ENCODE results near the gene DACH2. TPM values are rescaled to one million over a fixed set of nuclear protein-coding genes. Genes with fewer than 3 reads are reported as not detected.

Gene DACH2
- polyA plus RNA-seq, 1 of the 3 experiments (the other 2 are of a cell fraction) = not detected

- no peaks in the 10 kb centered on the region for H3K9me3 ChIP-seq
- WGBS (ENCODE audit: low lambda C conversion rate) = 0% methylated on average over 1 of the region's 1 CpG
- H3K4me3 ChIP-seq (ENCODE audit: low read depth in 2 of 2, low read length in 1 of 2) = no peak overlapping the region
- no peaks in the 10 kb centered on the region for H3K4me1 ChIP-seq (ENCODE audit: control insufficient read depth in 1 of 2, insufficient read depth in 2 of 2, low read depth in 1 of 2, low read length in 1 of 2)
- ChIA-PET CTCF (no interaction called here), POLR2A (no interaction called here)
- no peaks in the 10 kb centered on the region for H3K36me3 ChIP-seq (replicated peaks in 1 of 2; ENCODE audit: control insufficient read depth in 1 of 2, insufficient read depth in 2 of 2, low read length in 1 of 2)
- no peaks in the 10 kb centered on the region for H3F3A ChIP-seq (replicated peaks; ENCODE audit: insufficient read depth)
- no peak for DNase-seq
- no peak overlapping the region for H2AFZ ChIP-seq (ENCODE audit: low read depth)
- H3K9me2 ChIP-seq = no peaks in the 10 kb centered on the region
- no peaks in the 10 kb centered on the region for H3K27me3 ChIP-seq (ENCODE audit: insufficient read depth)
- TF ChIP-seq SMC3 (IDR thresholded peaks at IDR 0.05; ENCODE audit: low read depth, low read length) (no peak), TAF1 (IDR thresholded peaks at IDR 0.05; ENCODE audit: borderline replicate concordance, low read depth, low read length) (no peak), USF2 (IDR thresholded peaks at IDR 0.05; ENCODE audit: borderline replicate concordance, low read depth, low read length) (no peak), POLR2AphosphoS5 (IDR thresholded peaks at IDR 0.05; ENCODE audit: low read depth, low read length) (no peak), SIN3A (IDR thresholded peaks at IDR 0.05; ENCODE audit: borderline replicate concordance, low read depth, low read length) (no peak), FOXJ3 (CRISPR knock-in tag; IDR thresholded peaks at IDR 0.05) (no peak), MEF2A (IDR thresholded peaks at IDR 0.05; ENCODE audit: borderline replicate concordance, low read depth) (no peak), ELF1 (IDR thresholded peaks at IDR 0.05) (no peak), RAD21 (IDR thresholded peaks at IDR 0.05; ENCODE audit: low read length) (no peak), RFX5 (IDR thresholded peaks at IDR 0.05; ENCODE audit: low read length) (no peak), GABPA (IDR thresholded peaks at IDR 0.05; ENCODE audit: low read depth) (no peak), TEAD4 (IDR thresholded peaks at IDR 0.05; ENCODE audit: borderline replicate concordance, insufficient read depth) (no peak), YY1 (IDR thresholded peaks at IDR 0.05; ENCODE audit: low read depth) (no peak), RCOR1 (IDR thresholded peaks at IDR 0.05; ENCODE audit: low read length) (no peak), GATA2 (CRISPR knock-in tag; IDR thresholded peaks at IDR 0.05) (no peak), CTCF (IDR thresholded peaks at IDR 0.05) (no peak), JUND (IDR thresholded peaks at IDR 0.05) (no peak), IRF3 (IDR thresholded peaks at IDR 0.05; ENCODE audit: low read depth, low read length) (no peak), EP300 (IDR thresholded peaks at IDR 0.05; ENCODE audit: borderline replicate concordance in 1 of 2, low read depth in 1 of 2, low read length in 1 of 2) (no peak)
- H3K79me2 ChIP-seq (ENCODE audit: insufficient read depth) = no peaks in the 10 kb centered on the region
- no peak overlapping the region for H3K9ac ChIP-seq
- H3K27ac ChIP-seq (ENCODE audit: low read depth in 2 of 2, low read length in 1 of 2) = no peak overlapping the region
- no peak overlapping the region for H3K4me2 ChIP-seq
- H4K20me1 ChIP-seq (ENCODE audit: insufficient read depth) = no peaks in the 10 kb centered on the region
These were observed 222.7 kb downstream of the DACH2 start for GRCh38 chrX:86370927-86371326.
